ENCODE results near the gene GRIK4.

- TF ChIP-seq CTCF (IDR thresholded peaks at IDR 0.05; ENCODE audit: insufficient read depth, low read length) (no peak), REST (IDR thresholded peaks at IDR 0.05; ENCODE audit: insufficient replicate concordance, low read depth) (no peak)
Observed at GRCh38 chr11:120681434-120682331, 170.1 kb downstream of the GRIK4 start.
